Epithelial cell of proximal tubule (primary cell): Measurements from ENCODE around the gene CXCL11. TPM values are rescaled to one million over a fixed set of nuclear protein-coding genes. Genes with fewer than 3 reads are reported as not detected.

Experiments used
- DNase-seq: peaks from one replicate; pipeline ENCODE4 v3.0.0-alpha.2; 2011; ENCODE audit warnings: low read depth
- H3K4me3 ChIP-seq: 2 replicates; pipeline ENCODE4 v1.5.1; 2011; ENCODE audit warnings: low read depth, mild to moderate bottlenecking, low read length
- CTCF ChIP-seq: conservative IDR thresholded peaks from 2 replicates; pipeline ENCODE4 v1.5.1; 2012; ENCODE audit warnings: low read depth, mild to moderate bottlenecking, low read length
- total RNA-seq: library from RNA; depleted of rRNA; stranded (reverse); fragments of >200 nt; gene quantifications from 2 replicates; pipeline ENCODE4 v1.2.3, GENCODE V29; 2015

Gene CXCL11
- total RNA-seq, 1 donor from 2014 or later = 0.06 TPM

GRCh38 chr4:75989846-75990528, 45.9 kb downstream of the CXCL11 start:
- peak overlapping the region; percentile 59 for H3K4me3 ChIP-seq
- TF ChIP-seq CTCF = no peak
- DNase-seq = no peak

- H3K4me3 ChIP-seq = no peak overlapping the region
- no peak for DNase-seq
- TF ChIP-seq CTCF = no peak
These were observed 50.8 kb downstream of the CXCL11 start for GRCh38 chr4:75985116-75985515.

Other genes with a start within 250 kb of the CXCL11 start
- gene PPEF2, start 133.6 kb downstream of the CXCL11 start, total RNA-seq = not detected in 2 replicates
- gene NAAA, start 95.1 kb downstream of the CXCL11 start, total RNA-seq = 8.9 and 14.0 TPM in 2 replicates
- 24.2 and 35.5 TPM in 2 replicates for gene SDAD1, start 45.1 kb downstream of the CXCL11 start, total RNA-seq
- gene CXCL9, start 28.6 kb downstream of the CXCL11 start, total RNA-seq = not detected in 2 replicates
- 0.29 TPM in 1 of 2 replicates, not detected in the other for gene CXCL10, start 12.6 kb downstream of the CXCL11 start, total RNA-seq
- not detected in 2 replicates for gene ART3, start 38.6 kb upstream of the CXCL11 start, total RNA-seq
- 31.5 and 56.6 TPM in 2 replicates for gene NUP54, start 112.3 kb upstream of the CXCL11 start, total RNA-seq
- 58.4 and 76.3 TPM in 2 replicates for gene SCARB2, start 177.8 kb upstream of the CXCL11 start, total RNA-seq
- 0.07 and 3.5 TPM in 2 replicates for gene FAM47E, start 215.7 kb upstream of the CXCL11 start, total RNA-seq